Upper lobe of right lung (tissue), 1 donor: ENCODE results near the gene SMAD2. TPM values are rescaled to one million over a fixed set of nuclear protein-coding genes. Genes with fewer than 3 reads are reported as not detected.

Source experiments
- ATAC-seq: fragments of 200-7000 bp; cut with Tn5 transposase; one replicate; pipeline ENCODE4 v1.9.1; 2020; ENCODE audit warnings: mild to moderate bottlenecking, moderate library complexity
- DNase-seq: peaks from one replicate; pipeline ENCODE4 v3.0.0-alpha.2; 2020
- H3K27ac ChIP-seq: fragments of 200-600 bp; one replicate; pipeline ENCODE4 v1.8.0; 2022
- H3K27me3 ChIP-seq: fragments of 200-600 bp; one replicate; pipeline ENCODE4 v1.8.0; 2022; ENCODE audit warnings: mild to moderate bottlenecking
- H3K36me3 ChIP-seq: fragments of 200-600 bp; one replicate; pipeline ENCODE4 v1.8.0; 2022
- H3K4me1 ChIP-seq: fragments of 200-600 bp; one replicate; pipeline ENCODE4 v1.8.0; 2022
- H3K4me3 ChIP-seq: fragments of 200-600 bp; one replicate; pipeline ENCODE4 v1.8.0; 2022; ENCODE audit warnings: mild to moderate bottlenecking
- H3K9me3 ChIP-seq: fragments of 200-600 bp; one replicate; pipeline ENCODE4 v1.8.0; 2022
- intact Hi-C: fragments of 100-400 bp; cut with DNase I; formaldehyde crosslinking; loops from one replicate; pipeline ENCODE4 v1.11.0; 2022
- total RNA-seq: library from RNA; stranded (reverse); fragmentation: NEBNext Ultra II Directional; extraction: Animal tissue kit (Norgen Biotek cat#: 25700); gene quantifications from one replicate; pipeline ENCODE4 v1.2.1, GENCODE V29; 2021
- TF ChIP-seq, protein P1 (sequence below): fragments of 200-600 bp; IDR thresholded peaks from one replicate; pipeline ENCODE4 v1.8.0; 2022; ENCODE audit warnings: antibody characterized with exemption
- donor health status: DM: no; HTN: yes; CAD: no; lungs with severe emphysema.

SMAD2 gene
- total RNA-seq, 1 donor from 2014 or later: 160 TPM

DNA sequence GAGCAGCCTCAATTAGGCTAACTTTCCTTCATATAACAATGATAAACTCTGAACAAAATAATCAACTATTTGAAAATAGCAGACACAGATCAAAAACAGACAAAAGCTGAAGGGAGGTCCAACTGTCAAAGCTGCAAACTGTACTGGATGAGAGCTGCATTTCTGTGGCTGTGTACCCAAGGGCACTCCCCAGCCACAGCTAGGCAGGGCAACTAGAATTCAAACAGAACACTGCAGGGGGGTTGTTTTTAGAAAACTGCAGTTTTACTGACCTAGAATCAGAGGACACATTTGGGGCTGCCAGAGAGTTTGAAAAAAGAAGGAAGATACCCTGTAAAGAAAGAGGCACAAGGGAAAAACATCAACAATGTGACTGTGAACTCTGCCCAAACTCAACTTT, 56.8 kb downstream of the SMAD2 start:
- no peaks in the 10 kb centered on the region for H3K27me3 ChIP-seq
- H3K4me1 ChIP-seq: peaks cover 4% of the 10 kb centered on the region
- no peaks in the 10 kb centered on the region for H3K9me3 ChIP-seq
- DNase-seq (no peak), ATAC-seq (no peak)
- no peak overlapping the region for H3K4me3 ChIP-seq
- intact Hi-C loops: no loop called here
- peaks cover 9% of the 10 kb centered on the region for H3K36me3 ChIP-seq
- no peak overlapping the region for H3K27ac ChIP-seq
- TF ChIP-seq, protein P1, sequence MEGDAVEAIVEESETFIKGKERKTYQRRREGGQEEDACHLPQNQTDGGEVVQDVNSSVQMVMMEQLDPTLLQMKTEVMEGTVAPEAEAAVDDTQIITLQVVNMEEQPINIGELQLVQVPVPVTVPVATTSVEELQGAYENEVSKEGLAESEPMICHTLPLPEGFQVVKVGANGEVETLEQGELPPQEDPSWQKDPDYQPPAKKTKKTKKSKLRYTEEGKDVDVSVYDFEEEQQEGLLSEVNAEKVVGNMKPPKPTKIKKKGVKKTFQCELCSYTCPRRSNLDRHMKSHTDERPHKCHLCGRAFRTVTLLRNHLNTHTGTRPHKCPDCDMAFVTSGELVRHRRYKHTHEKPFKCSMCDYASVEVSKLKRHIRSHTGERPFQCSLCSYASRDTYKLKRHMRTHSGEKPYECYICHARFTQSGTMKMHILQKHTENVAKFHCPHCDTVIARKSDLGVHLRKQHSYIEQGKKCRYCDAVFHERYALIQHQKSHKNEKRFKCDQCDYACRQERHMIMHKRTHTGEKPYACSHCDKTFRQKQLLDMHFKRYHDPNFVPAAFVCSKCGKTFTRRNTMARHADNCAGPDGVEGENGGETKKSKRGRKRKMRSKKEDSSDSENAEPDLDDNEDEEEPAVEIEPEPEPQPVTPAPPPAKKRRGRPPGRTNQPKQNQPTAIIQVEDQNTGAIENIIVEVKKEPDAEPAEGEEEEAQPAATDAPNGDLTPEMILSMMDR: no peak

DNA sequence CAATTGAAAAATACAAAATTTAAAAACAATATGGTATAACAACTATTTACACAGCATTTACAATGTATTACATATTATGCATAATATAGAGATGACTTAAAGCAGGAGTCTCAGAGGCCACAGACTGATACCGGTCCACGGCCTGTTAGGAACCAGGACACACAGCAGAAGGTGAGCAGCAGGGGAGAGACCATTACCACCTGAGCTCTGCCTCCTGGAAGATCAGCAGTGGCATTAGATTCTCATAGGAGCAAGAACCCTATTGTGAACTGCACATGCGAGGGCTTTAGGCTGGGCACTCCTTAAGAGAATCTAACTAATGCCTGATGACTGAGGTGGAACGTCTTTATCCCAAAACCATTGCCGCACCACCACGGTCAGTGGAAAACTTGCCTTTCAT, 58.0 kb downstream of the SMAD2 start:
- no peaks in the 10 kb centered on the region for H3K27me3 ChIP-seq
- intact Hi-C loops: no loop called here
- no peak overlapping the region for H3K27ac ChIP-seq
- no peak overlapping the region for H3K4me3 ChIP-seq
- DNase-seq (no peak), ATAC-seq (no peak)
- no peaks in the 10 kb centered on the region for H3K9me3 ChIP-seq
- H3K4me1 ChIP-seq: peaks cover 4% of the 10 kb centered on the region
- TF ChIP-seq, protein P1: no peak
- peaks cover 21% of the 10 kb centered on the region for H3K36me3 ChIP-seq

DNA sequence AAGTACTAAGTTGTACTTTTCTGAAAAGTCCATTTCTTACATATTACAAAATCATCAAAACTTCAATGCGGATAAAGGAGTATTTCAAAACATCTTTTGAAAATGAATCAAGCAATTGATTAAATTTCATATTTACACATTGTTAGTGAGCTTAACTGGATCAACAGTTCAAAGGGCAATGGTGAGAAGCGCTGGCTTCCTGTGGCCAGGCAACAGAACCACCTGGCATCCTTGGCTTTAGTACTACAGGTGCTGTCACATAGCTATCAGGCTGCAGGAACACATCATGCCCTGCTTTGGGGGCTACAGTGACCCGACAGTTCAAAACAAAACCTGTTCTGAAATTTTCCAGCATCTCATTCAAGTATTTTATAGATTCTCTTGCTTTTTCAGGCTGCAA, 59.2 kb downstream of the SMAD2 start:
- TF ChIP-seq, protein P1: no peak
- DNase-seq (no peak), ATAC-seq (no peak)
- H3K36me3 ChIP-seq: peaks cover 31% of the 10 kb centered on the region
- H3K27ac ChIP-seq: no peak overlapping the region
- H3K4me3 ChIP-seq: no peak overlapping the region
- H3K27me3 ChIP-seq: no peaks in the 10 kb centered on the region
- intact Hi-C loops: no loop called here
- no peaks in the 10 kb centered on the region for H3K9me3 ChIP-seq
- H3K4me1 ChIP-seq: peaks cover 4% of the 10 kb centered on the region

DNA sequence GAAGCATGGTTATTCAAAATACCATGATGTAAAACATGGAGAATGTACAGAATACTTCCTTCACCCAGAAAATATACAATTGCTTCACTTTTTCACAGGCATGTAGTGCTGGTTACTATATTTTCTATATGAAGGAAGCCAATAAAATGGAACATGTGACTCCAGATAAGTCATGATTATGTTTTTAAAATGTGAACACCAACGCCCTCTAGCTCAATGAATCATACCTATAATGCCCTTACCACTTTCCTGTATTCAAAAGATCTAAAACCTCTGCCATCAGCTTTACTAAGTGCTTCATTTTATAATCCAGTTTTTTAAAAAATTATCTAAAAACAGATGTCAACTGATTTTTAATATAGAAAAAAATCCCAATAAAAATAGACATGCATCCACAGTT, 59.9 kb downstream of the SMAD2 start:
- TF ChIP-seq, protein P1: no peak
- H3K4me1 ChIP-seq: peaks cover 4% of the 10 kb centered on the region
- intact Hi-C loops: no loop called here
- no peak overlapping the region for H3K27ac ChIP-seq
- no peak for DNase-seq
- no peak overlapping the region for H3K4me3 ChIP-seq
- H3K27me3 ChIP-seq: no peaks in the 10 kb centered on the region
- H3K36me3 ChIP-seq: peaks cover 34% of the 10 kb centered on the region
- H3K9me3 ChIP-seq: no peaks in the 10 kb centered on the region
- no peak for ATAC-seq

DNA sequence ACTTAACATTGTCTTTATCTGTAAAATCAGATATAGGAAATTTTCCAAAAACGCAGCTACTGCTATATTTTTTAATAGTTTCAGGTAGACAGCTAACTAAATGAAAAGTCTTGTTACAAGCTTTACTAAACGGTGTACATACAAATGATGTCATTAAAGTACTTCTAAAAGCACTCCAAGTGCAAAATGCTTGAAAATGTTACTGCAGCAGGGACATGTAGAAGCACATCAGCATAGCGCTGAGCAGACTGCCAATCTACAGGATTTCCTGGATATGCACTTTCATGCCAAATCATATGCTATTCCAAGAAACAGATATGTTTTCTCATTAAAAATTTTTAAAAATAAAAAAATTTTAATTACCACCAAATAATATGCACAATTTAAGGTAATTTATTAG, 61.7 kb downstream of the SMAD2 start:
- TF ChIP-seq, protein P1: no peak
- intact Hi-C loops: no loop called here
- no peaks in the 10 kb centered on the region for H3K27me3 ChIP-seq
- H3K4me3 ChIP-seq: no peak overlapping the region
- peaks cover 42% of the 10 kb centered on the region for H3K36me3 ChIP-seq
- no peak overlapping the region for H3K27ac ChIP-seq
- H3K4me1 ChIP-seq: no peaks in the 10 kb centered on the region
- DNase-seq (no peak), ATAC-seq (peak; percentile 36)
- H3K9me3 ChIP-seq: no peaks in the 10 kb centered on the region

DNA sequence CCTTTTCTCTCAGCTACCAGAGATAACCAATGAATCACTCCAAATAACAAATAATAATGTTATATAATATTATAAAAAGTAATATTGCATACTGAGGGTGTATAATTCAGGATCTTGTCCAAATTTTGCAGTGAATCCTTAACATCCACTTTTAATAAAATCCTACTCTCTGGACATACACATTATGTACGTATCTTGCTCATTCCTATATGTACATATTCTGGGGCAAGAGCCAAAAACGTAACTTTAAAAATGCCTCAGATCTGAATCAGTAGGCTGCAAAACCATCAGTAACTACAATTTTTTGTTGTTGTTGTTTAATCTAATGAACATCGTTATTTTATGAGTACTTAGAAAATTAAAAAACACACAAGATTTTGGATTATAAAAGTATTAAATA, 65.3 kb downstream of the SMAD2 start:
- TF ChIP-seq, protein P1: no peak
- ATAC-seq (no peak), DNase-seq (no peak)
- intact Hi-C loops: no loop called here
- Histone ChIP-seq H3K27ac (no peak overlapping the region), H3K4me1 (no peaks in the 10 kb centered on the region), H3K4me3 (no peak overlapping the region), H3K36me3 (peaks cover 58% of the 10 kb centered on the region), H3K27me3 (no peaks in the 10 kb centered on the region), H3K9me3 (no peaks in the 10 kb centered on the region)
